ENCODE measurements around the gene SLC4A9.

GRCh38 chr5:140347360-140347759 is 12.6 kb upstream of the SLC4A9 start:
- TF ChIP-seq CSRNP3 (CRISPR knock-in tag; IDR thresholded peaks at IDR 0.05) (no peak), PATZ1 (CRISPR knock-in tag; IDR thresholded peaks at IDR 0.05; ENCODE audit: borderline replicate concordance) (no peak), ZFP3 (CRISPR knock-in tag; IDR thresholded peaks at IDR 0.05) (no peak), CREB5 (CRISPR knock-in tag; IDR thresholded peaks at IDR 0.05; ENCODE audit: low read depth) (no peak), ZFP30 (CRISPR knock-in tag; IDR thresholded peaks at IDR 0.05) (no peak)
